ENCODE measurements around the gene CLPSL1. TPM values are rescaled to one million over a fixed set of nuclear protein-coding genes. Genes with fewer than 3 reads are reported as not detected.

CLPSL1 gene
- total and polyA plus RNA-seq, 2 of the 4 experiments (the other 2 are of a cell fraction) = not detected

GRCh38 chr6:35790683-35791082 lies 9.9 kb downstream of the CLPSL1 start:
- Histone ChIP-seq H3K23ac (ENCODE audit: low read depth, low read length) (no peak overlapping the region), H3K14ac (replicated peaks; ENCODE audit: low read depth, low read length) (no peak overlapping the region), H3K27me3 (ENCODE audit: control insufficient read depth, insufficient read depth, low read length) (peaks cover 63% of the 10 kb centered on the region), H2AK9ac (replicated peaks; ENCODE audit: low read depth, low read length, poor library complexity) (no peak overlapping the region), H4K5ac (ENCODE audit: low read depth, low read length) (no peak overlapping the region), H3K4me2 (ENCODE audit: low read depth, low read length) (no peak overlapping the region), H3K9ac (ENCODE audit: low read depth, low read length) (no peak overlapping the region), H3K18ac (ENCODE audit: low read depth, low read length) (no peak overlapping the region), H2AFZ (replicated peaks; ENCODE audit: low read length, poor library complexity) (no peak overlapping the region), H3K4me1 (ENCODE audit: control insufficient read depth, insufficient read depth, low read length) (no peaks in the 10 kb centered on the region), H2AK5ac (ENCODE audit: low read depth, low read length) (no peak overlapping the region), H2BK20ac (ENCODE audit: low read depth, low read length) (no peak overlapping the region), H2BK5ac (ENCODE audit: low read depth, low read length, poor library complexity, severe bottlenecking) (no peak overlapping the region), H3K4me3 (ENCODE audit: insufficient read depth, low read depth, low read length) (no peak overlapping the region), H4K20me1 (ENCODE audit: insufficient read depth, low read length) (no peaks in the 10 kb centered on the region), H2BK15ac (ENCODE audit: low read depth, low read length) (no peak overlapping the region), H3K56ac (ENCODE audit: extremely low read depth, insufficient read depth, low read length) (no peak overlapping the region), H2BK120ac (ENCODE audit: low read depth, low read length) (no peak overlapping the region), H3K79me1 (ENCODE audit: low read depth in 1 of 2, low read length in 2 of 2) (no peaks in the 10 kb centered on the region), H3K9me3 (ENCODE audit: control insufficient read depth, insufficient read depth, low read length) (peaks cover 2% of the 10 kb centered on the region; the same call in 1 of the 2 replicates), H3K36me3 (ENCODE audit: control insufficient read depth, insufficient read depth, low read length) (no peaks in the 10 kb centered on the region), H3K4ac (ENCODE audit: low read depth, low read length) (no peak overlapping the region), H3K9me1 (ENCODE audit: insufficient read depth, low read length) (no peaks in the 10 kb centered on the region; the same call in 1 of the 2 replicates), H4K8ac (ENCODE audit: low read depth in 2 of 2, low read length in 2 of 2) (no peak overlapping the region), H4K91ac (ENCODE audit: insufficient read depth, low read depth, low read length) (no peak overlapping the region), H3K27ac (ENCODE audit: insufficient read depth, low read length) (no peak overlapping the region)
- ChIA-PET POLR2A (ENCODE audit: unreplicated experiment) (no interaction called here), CTCF (no interaction called here)
- peak; percentile 72 for TF ChIP-seq CEBPB (IDR thresholded peaks at IDR 0.05; ENCODE audit: low read depth, low read length)
- no peak for TF ChIP-seq SMC3 (IDR thresholded peaks at IDR 0.05; ENCODE audit: low read depth, low read length)
- BruUV-seq (replicated peaks) = no TSS peak
- in situ Hi-C loops (cut with MboI; ENCODE audit: low sequenced_read_pairs) = no loop called here
- no peak for ATAC-seq (ENCODE audit: low read depth)
- intact Hi-C loops (cut with micrococcal nuclease) = no loop called here
- dilution Hi-C loops (cut with HindIII; ENCODE audit: low sequenced_read_pairs, unreplicated experiment) = no loop called here
- 77% methylated on average over 4 of the region's 5 CpGs; no CpG with 5 or more reads in 1 of the 2 experiments for WGBS, 2 experiments (ENCODE audit: extremely low coverage in 2 of 2, insufficient read length in 1 of 2)
- no peak for DNase-seq
